ENCODE data around the gene LIMCH1. TPM values are rescaled to one million over a fixed set of nuclear protein-coding genes. Genes with fewer than 3 reads are reported as not detected.

Gene LIMCH1
- total RNA-seq, 1 experiment from 2014 or later, result 3.3 TPM

DNA sequence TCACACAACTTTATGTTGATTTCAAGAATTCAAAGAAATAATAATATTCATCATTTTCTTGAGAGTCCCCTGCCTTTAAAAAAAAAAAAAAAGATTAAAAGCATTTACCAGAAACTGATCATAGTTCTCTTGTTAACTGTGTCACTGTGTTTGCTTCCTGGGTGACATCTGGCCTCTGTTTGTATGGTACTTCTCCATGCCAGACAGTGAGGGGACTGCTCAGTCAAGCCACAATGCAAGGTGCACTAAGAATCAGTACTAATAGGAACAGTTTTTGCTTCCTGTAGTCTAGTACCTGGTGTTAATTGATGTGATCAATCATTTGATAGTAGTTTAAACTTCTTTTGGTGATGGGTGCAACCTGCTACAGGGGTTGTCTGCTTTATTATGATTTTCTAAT is 133.0 kb downstream of the LIMCH1 start:
- Histone ChIP-seq H3K14ac (ENCODE audit: insufficient read depth, low read length) (no peak overlapping the region), H3K9me3 (ENCODE audit: control insufficient read depth, low read depth, low read length) (no peaks in the 10 kb centered on the region), H3K79me2 (ENCODE audit: insufficient read depth, low read length) (no peaks in the 10 kb centered on the region), H3K56ac (ENCODE audit: insufficient read length, low read depth, low read length) (no peak overlapping the region), H3K27me3 (ENCODE audit: insufficient read depth, low read length) (no peaks in the 10 kb centered on the region), H3T11ph (ENCODE audit: low read length) (no peak overlapping the region), H3K23me2 (ENCODE audit: insufficient read length, low read depth, low read length, poor library complexity, severe bottlenecking) (no peaks in the 10 kb centered on the region), H3K4me1 (ENCODE audit: insufficient read depth, low read length) (no peaks in the 10 kb centered on the region), H4K91ac (ENCODE audit: insufficient read length, low read depth, low read length) (no peak overlapping the region), H2BK20ac (ENCODE audit: low read depth, low read length, poor library complexity, severe bottlenecking) (no peak overlapping the region), H3K23ac (ENCODE audit: insufficient read length, low read depth, low read length) (no peak overlapping the region), H3K18ac (ENCODE audit: insufficient read length, low read depth, low read length) (no peak overlapping the region), H3K4ac (ENCODE audit: low read depth, low read length) (no peak overlapping the region), H2BK12ac (ENCODE audit: insufficient read length, low read depth, low read length) (no peak overlapping the region), H2AK5ac (ENCODE audit: insufficient read length, low read length) (no peak overlapping the region), H4K5ac (ENCODE audit: insufficient read length, low read depth, low read length) (no peak overlapping the region), H4K20me1 (ENCODE audit: control insufficient read depth, insufficient read depth, insufficient read length) (no peaks in the 10 kb centered on the region), H2AFZ (ENCODE audit: low read length) (no peak overlapping the region), H3K4me2 (ENCODE audit: insufficient read depth, insufficient read length, low read length) (no peak overlapping the region), H3K79me1 (ENCODE audit: insufficient read depth, low read depth, low read length, poor library complexity, severe bottlenecking) (no peaks in the 10 kb centered on the region), H3K9ac (ENCODE audit: extremely low read depth, insufficient read length, low read length) (no peak overlapping the region), H2BK15ac (ENCODE audit: low read depth, low read length) (no peak overlapping the region), H2BK120ac (ENCODE audit: low read depth, low read length, poor library complexity, severe bottlenecking) (no peak overlapping the region), H4K8ac (replicated peaks; ENCODE audit: insufficient read length, low read depth, low read length) (no peak overlapping the region), H2BK5ac (ENCODE audit: insufficient read length, low read length) (no peak overlapping the region), H3K27ac (ENCODE audit: insufficient read length, low read depth, low read length) (no peak overlapping the region)
- no peaks in the 10 kb centered on the region for H3K9me3 Mint-ChIP-seq
- no peak overlapping the region for H3K4me3 Mint-ChIP-seq
- no peak for DNase-seq
- no peak overlapping the region for H3K27ac Mint-ChIP-seq
- H3K4me1 Mint-ChIP-seq, result peaks cover 9 to 13% of the 10 kb centered on the region in 2 experiments
- no peak for TF ChIP-seq CTCF (conservative IDR thresholded peaks at IDR 0.05)
- no peaks in the 10 kb centered on the region; a peak in 1 of 7 replicates for H3K36me3 Mint-ChIP-seq (ENCODE audit: insufficient read depth in 1 of 3, low read depth in 3 of 3)
- H3K27me3 Mint-ChIP-seq (ENCODE audit: low read depth), result no peaks in the 10 kb centered on the region
